ENCODE data around the gene RND3. TPM values are rescaled to one million over a fixed set of nuclear protein-coding genes. Genes with fewer than 3 reads are reported as not detected.

The RND3 gene
- total RNA-seq, 1 experiment from 2014 or later: 45.3 TPM

DNA sequence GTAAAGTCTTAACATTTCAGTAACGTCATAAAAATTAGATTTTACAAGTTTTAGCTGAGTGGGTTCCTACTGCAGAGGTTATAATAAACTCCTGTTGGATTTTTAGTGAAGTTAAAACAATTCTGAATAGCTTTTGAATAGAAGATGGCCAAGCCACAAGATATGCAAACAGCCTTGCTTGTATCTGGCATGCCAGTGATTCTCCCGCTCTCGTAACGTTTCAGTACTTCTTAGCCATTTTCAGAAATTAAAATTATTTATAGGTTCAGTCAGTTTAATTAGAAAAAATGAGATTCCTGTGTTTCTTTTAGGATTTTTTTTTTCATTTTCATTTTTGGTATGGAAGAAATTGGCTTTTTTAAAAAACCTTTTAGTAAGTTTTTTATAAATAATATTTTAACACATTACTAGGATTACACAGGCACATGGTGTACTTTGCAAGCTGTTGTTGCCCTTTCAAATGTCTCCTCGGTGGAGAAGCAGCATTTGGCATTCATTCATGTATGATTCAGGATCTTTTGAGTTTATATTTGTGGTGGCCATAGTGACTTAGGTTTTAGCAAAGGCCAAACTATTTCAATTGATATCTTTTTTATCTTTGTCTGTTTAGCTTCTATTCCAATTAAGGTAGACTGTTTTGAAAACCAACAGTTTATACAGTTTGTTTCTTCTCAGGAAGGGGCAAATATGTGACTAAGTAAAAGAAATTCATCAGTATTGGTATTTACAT lies 30.6 kb upstream of the RND3 start:
- TF ChIP-seq POLR2AphosphoS5 (IDR thresholded peaks at IDR 0.05; ENCODE audit: low read depth, low read length): no peak
- no peak for TF ChIP-seq SIN3A (IDR thresholded peaks at IDR 0.05; ENCODE audit: borderline replicate concordance, insufficient read depth, low read depth, low read length)
- TF ChIP-seq, protein P1, sequence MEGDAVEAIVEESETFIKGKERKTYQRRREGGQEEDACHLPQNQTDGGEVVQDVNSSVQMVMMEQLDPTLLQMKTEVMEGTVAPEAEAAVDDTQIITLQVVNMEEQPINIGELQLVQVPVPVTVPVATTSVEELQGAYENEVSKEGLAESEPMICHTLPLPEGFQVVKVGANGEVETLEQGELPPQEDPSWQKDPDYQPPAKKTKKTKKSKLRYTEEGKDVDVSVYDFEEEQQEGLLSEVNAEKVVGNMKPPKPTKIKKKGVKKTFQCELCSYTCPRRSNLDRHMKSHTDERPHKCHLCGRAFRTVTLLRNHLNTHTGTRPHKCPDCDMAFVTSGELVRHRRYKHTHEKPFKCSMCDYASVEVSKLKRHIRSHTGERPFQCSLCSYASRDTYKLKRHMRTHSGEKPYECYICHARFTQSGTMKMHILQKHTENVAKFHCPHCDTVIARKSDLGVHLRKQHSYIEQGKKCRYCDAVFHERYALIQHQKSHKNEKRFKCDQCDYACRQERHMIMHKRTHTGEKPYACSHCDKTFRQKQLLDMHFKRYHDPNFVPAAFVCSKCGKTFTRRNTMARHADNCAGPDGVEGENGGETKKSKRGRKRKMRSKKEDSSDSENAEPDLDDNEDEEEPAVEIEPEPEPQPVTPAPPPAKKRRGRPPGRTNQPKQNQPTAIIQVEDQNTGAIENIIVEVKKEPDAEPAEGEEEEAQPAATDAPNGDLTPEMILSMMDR (IDR thresholded peaks at IDR 0.05): no peak
- no peak for TF ChIP-seq TCF7L2 (IDR thresholded peaks at IDR 0.05; ENCODE audit: low read depth, low read length)
- TF ChIP-seq, protein P2, sequence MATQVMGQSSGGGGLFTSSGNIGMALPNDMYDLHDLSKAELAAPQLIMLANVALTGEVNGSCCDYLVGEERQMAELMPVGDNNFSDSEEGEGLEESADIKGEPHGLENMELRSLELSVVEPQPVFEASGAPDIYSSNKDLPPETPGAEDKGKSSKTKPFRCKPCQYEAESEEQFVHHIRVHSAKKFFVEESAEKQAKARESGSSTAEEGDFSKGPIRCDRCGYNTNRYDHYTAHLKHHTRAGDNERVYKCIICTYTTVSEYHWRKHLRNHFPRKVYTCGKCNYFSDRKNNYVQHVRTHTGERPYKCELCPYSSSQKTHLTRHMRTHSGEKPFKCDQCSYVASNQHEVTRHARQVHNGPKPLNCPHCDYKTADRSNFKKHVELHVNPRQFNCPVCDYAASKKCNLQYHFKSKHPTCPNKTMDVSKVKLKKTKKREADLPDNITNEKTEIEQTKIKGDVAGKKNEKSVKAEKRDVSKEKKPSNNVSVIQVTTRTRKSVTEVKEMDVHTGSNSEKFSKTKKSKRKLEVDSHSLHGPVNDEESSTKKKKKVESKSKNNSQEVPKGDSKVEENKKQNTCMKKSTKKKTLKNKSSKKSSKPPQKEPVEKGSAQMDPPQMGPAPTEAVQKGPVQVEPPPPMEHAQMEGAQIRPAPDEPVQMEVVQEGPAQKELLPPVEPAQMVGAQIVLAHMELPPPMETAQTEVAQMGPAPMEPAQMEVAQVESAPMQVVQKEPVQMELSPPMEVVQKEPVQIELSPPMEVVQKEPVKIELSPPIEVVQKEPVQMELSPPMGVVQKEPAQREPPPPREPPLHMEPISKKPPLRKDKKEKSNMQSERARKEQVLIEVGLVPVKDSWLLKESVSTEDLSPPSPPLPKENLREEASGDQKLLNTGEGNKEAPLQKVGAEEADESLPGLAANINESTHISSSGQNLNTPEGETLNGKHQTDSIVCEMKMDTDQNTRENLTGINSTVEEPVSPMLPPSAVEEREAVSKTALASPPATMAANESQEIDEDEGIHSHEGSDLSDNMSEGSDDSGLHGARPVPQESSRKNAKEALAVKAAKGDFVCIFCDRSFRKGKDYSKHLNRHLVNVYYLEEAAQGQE (IDR thresholded peaks at IDR 0.05; ENCODE audit: insufficient read depth in 1 of 2, low read depth in 2 of 2, low read length in 1 of 2): no peak
- no peaks in the 10 kb centered on the region for H3K27me3 ChIP-seq (ENCODE audit: control insufficient read depth, insufficient read depth, low read length)
- no peak for ATAC-seq
- H3K9me3 ChIP-seq (ENCODE audit: control insufficient read depth, insufficient read depth, low read depth, low read length): no peaks in the 10 kb centered on the region
- no TSS peak for BruUV-seq (replicated peaks)
- ChIA-PET CTCF (no interaction called here), POLR2A (no interaction called here)
- no peak overlapping the region for H3K4me3 ChIP-seq (ENCODE audit: low read depth in 2 of 2, low read length in 2 of 2)
- intact Hi-C loops (cut with micrococcal nuclease; ENCODE audit: unreplicated experiment) (no loop called here), in situ Hi-C loops (cut with HindIII; ENCODE audit: low pct_unique_long_range_greater_than_20kb, low sequenced_read_pairs) (no loop called here)
- no peak for DNase-seq (ENCODE audit: low read depth, low spot score)
- H3K4me1 ChIP-seq (ENCODE audit: control insufficient read depth, insufficient read depth, low read length): no peaks in the 10 kb centered on the region
- no peaks in the 10 kb centered on the region for H3K36me3 ChIP-seq (ENCODE audit: control insufficient read depth, insufficient read depth, low read length)
- H3K27ac ChIP-seq (ENCODE audit: low read length): no peak overlapping the region

DNA sequence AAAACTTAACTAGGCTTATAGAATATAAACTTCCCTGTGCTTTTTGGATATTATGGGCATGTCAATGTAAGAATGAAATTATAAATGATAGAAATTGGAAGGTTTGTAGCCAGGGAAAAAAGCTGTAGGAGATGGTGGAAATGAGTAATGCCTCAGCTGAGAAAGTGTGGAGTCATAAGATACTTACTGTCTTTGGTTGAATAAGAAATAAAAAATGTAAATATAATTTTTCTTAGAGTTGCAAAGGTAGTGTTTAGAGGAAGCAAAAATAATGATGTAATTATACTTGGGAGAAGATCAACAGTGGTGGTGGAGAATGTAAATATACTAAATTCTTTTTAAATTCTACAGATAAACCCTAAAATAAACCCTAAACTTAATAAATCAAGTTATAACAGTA lies 26.2 kb upstream of the RND3 start:
- no peak for ATAC-seq
- intact Hi-C loops (cut with micrococcal nuclease; ENCODE audit: unreplicated experiment) (no loop called here), in situ Hi-C loops (cut with HindIII; ENCODE audit: low pct_unique_long_range_greater_than_20kb, low sequenced_read_pairs) (no loop called here)
- no TSS peak for BruUV-seq (replicated peaks)
- ChIA-PET CTCF (no interaction called here), POLR2A (no interaction called here)
- no peak overlapping the region for H3K4me3 ChIP-seq (ENCODE audit: low read depth in 2 of 2, low read length in 2 of 2)
- H3K27ac ChIP-seq (ENCODE audit: low read length): no peak overlapping the region
- no peak for DNase-seq (ENCODE audit: low read depth, low spot score)
- no peaks in the 10 kb centered on the region for H3K9me3 ChIP-seq (ENCODE audit: control insufficient read depth, insufficient read depth, low read depth, low read length)
- no peak for TF ChIP-seq SIN3A (IDR thresholded peaks at IDR 0.05; ENCODE audit: borderline replicate concordance, insufficient read depth, low read depth, low read length)
- no peak for TF ChIP-seq TCF7L2 (IDR thresholded peaks at IDR 0.05; ENCODE audit: low read depth, low read length)
- TF ChIP-seq, protein P2 (IDR thresholded peaks at IDR 0.05; ENCODE audit: insufficient read depth in 1 of 2, low read depth in 2 of 2, low read length in 1 of 2): no peak
- no peaks in the 10 kb centered on the region for H3K27me3 ChIP-seq (ENCODE audit: control insufficient read depth, insufficient read depth, low read length)
- no peaks in the 10 kb centered on the region for H3K36me3 ChIP-seq (ENCODE audit: control insufficient read depth, insufficient read depth, low read length)
- H3K4me1 ChIP-seq (ENCODE audit: control insufficient read depth, insufficient read depth, low read length): no peaks in the 10 kb centered on the region
